Hepatocyte (in vitro differentiated cells): Measurements from ENCODE around the gene SERPINE2. TPM values are rescaled to one million over a fixed set of nuclear protein-coding genes. Genes with fewer than 3 reads are reported as not detected.

Source experiments
- DNase-seq: peaks from one replicate; pipeline ENCODE4 v3.0.0-alpha.2; 2016; ENCODE audit warnings: low spot score
- H2AFZ ChIP-seq: fragments of 200-600 bp; sonication (generic); 2 replicates; pipeline ENCODE4 v1.6.0; 2016; ENCODE audit warnings: antibody characterized with exemption, mild to moderate bottlenecking
- H3K27ac ChIP-seq: fragments of 200-600 bp; sonication (generic); 2 replicates; pipeline ENCODE4 v1.5.1; 2016; ENCODE audit warnings: mild to moderate bottlenecking
- H3K27me3 ChIP-seq: fragments of 200-600 bp; sonication (generic); 2 replicates; pipeline ENCODE4 v1.6.1; 2016
- H3K36me3 ChIP-seq: fragments of 200-600 bp; sonication (generic); replicated peaks from 2 replicates; pipeline ENCODE4 v1.5.1; 2016; ENCODE audit warnings: low read depth; ENCODE audit not compliant: insufficient read depth
- H3K4me1 ChIP-seq: fragments of 200-600 bp; sonication (generic); 2 replicates; pipeline ENCODE4 v1.5.1; 2016; ENCODE audit warnings: mild to moderate bottlenecking, moderate library complexity; ENCODE audit not compliant: insufficient read depth
- H3K4me2 ChIP-seq: fragments of 200-600 bp; sonication (generic); 2 replicates; pipeline ENCODE4 v1.6.0; 2016
- H3K4me3 ChIP-seq: fragments of 200-600 bp; sonication (generic); 2 replicates; pipeline ENCODE4 v1.5.1; 2016; ENCODE audit warnings: mild to moderate bottlenecking
- H3K79me2 ChIP-seq: fragments of 200-600 bp; sonication (generic); 2 replicates; pipeline ENCODE4 v1.6.0; 2017; ENCODE audit warnings: mild to moderate bottlenecking
- H3K9me2 ChIP-seq: fragments of 200-600 bp; sonication (generic); replicated peaks from 2 replicates; pipeline ENCODE4 v1.6.0; 2017; ENCODE audit warnings: mild to moderate bottlenecking; ENCODE audit not compliant: insufficient read depth
- H3K9me3 ChIP-seq: fragments of 200-600 bp; sonication (generic); 2 replicates; pipeline ENCODE4 v1.5.1; 2016; ENCODE audit warnings: low read depth, mild to moderate bottlenecking
- H4K20me1 ChIP-seq: fragments of 200-600 bp; sonication (generic); 2 replicates; pipeline ENCODE4 v1.6.0; 2016; ENCODE audit warnings: mild to moderate bottlenecking; ENCODE audit not compliant: insufficient read depth, poor library complexity, severe bottlenecking
- EZH2 ChIP-seq: fragments of 200-600 bp; sonication (generic); IDR thresholded peaks from 2 replicates; pipeline ENCODE4 v1.6.1; 2016; ENCODE audit warnings: antibody characterized with exemption, mild to moderate bottlenecking, borderline replicate concordance
- EZH2phosphoT487 ChIP-seq: fragments of 200-600 bp; sonication (generic); IDR thresholded peaks from one replicate; pipeline ENCODE4 v1.6.1; 2018; ENCODE audit warnings: antibody characterized with exemption, mild to moderate bottlenecking, low read depth, moderate library complexity; ENCODE audit not compliant: unreplicated experiment, severe bottlenecking
- WGBS: methylation state at CpG from one replicate; pipeline ENCODE4 v1.1.6; 2016; ENCODE audit warnings: low lambda C conversion rate; ENCODE audit errors: missing lambda C conversion rate; 5-methylcytosine and 5-hydroxymethylcytosine counted together
- polyA plus RNA-seq: library from polyadenylated mRNA; unstranded; fragments of >200 nt; fragmentation: Nextera tagmentation; extraction: Ambion mirVana; gene quantifications from 2 replicates; pipeline ENCODE4 v1.2.1, GENCODE V29; 2016
- total RNA-seq: library from RNA; depleted of rRNA; stranded (reverse); fragments of >200 nt; gene quantifications from 2 replicates; pipeline ENCODE4 v1.2.3, GENCODE V29; 2014
- TF ChIP-seq, protein P1 (sequence below): fragments of 200-600 bp; sonication (generic); IDR thresholded peaks from 2 replicates; pipeline ENCODE4 v1.5.1; 2016; ENCODE audit warnings: antibody characterized with exemption, mild to moderate bottlenecking; ENCODE audit not compliant: poor library complexity

SERPINE2 gene
- total and polyA plus RNA-seq, 2 experiments from 2014 or later: 186 to 427 TPM

DNA sequence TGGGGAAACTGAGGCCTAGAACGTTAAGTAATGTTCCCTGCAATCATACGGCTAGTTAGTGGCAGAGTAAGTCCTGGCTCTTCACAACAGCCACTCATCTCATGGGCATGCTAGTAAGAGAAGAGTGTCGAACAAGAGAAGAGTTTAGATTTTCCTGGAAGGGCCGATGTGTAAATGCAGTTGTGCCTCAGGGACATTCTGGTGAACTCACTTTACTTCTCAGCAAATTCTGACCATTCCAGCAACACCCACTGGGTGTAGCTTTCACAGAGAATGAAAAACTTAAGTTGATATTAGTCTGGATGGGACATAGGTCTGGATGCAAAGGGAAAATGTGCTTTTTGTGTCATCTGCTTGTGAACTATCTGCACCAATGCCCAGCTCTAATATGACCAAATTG, 58.3 kb downstream of the SERPINE2 start:
- TF ChIP-seq, protein P1, sequence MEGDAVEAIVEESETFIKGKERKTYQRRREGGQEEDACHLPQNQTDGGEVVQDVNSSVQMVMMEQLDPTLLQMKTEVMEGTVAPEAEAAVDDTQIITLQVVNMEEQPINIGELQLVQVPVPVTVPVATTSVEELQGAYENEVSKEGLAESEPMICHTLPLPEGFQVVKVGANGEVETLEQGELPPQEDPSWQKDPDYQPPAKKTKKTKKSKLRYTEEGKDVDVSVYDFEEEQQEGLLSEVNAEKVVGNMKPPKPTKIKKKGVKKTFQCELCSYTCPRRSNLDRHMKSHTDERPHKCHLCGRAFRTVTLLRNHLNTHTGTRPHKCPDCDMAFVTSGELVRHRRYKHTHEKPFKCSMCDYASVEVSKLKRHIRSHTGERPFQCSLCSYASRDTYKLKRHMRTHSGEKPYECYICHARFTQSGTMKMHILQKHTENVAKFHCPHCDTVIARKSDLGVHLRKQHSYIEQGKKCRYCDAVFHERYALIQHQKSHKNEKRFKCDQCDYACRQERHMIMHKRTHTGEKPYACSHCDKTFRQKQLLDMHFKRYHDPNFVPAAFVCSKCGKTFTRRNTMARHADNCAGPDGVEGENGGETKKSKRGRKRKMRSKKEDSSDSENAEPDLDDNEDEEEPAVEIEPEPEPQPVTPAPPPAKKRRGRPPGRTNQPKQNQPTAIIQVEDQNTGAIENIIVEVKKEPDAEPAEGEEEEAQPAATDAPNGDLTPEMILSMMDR: no peak
- TF ChIP-seq EZH2 (no peak), EZH2phosphoT487 (no peak)
- WGBS: 87% methylated on average over 4 of the region's 4 CpGs

DNA sequence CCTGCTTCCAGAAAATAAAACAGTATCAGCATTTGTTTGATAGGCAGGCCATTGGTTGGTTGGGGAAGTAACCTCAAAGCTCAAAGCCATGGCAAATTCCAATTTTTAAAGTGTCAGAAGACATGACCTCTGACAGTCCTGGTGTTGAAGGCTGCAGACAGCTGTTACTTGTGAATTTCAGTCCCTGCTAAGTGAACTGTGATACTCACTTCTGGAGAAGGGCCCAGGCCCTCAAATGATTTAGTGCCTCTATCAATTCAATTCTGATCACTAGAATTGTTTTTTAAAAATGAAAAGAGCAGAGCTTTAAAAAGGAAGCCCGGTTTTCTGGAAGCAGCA, 58.7 kb downstream of the SERPINE2 start:
- TF ChIP-seq, protein P1: no peak
- TF ChIP-seq EZH2phosphoT487: no peak
- TF ChIP-seq EZH2: no peak
- Histone ChIP-seq H4K20me1 (no peaks in the 10 kb centered on the region), H3K79me2 (no peaks in the 10 kb centered on the region), H3K36me3 (no peaks in the 10 kb centered on the region), H3K4me2 (no peak overlapping the region), H3K4me1 (no peaks in the 10 kb centered on the region), H3K27ac (no peak overlapping the region), H3K27me3 (no peaks in the 10 kb centered on the region), H3K9me2 (no peaks in the 10 kb centered on the region), H3K4me3 (no peak overlapping the region), H3K9me3 (no peaks in the 10 kb centered on the region), H2AFZ (no peak overlapping the region)
- no peak for DNase-seq
- WGBS: 88% methylated on average over 1 of the region's 1 CpG

More for the DNA sequence above, 58.3 kb downstream of the SERPINE2 start:
- Histone ChIP-seq H3K9me3 (no peaks in the 10 kb centered on the region), H3K4me1 (no peaks in the 10 kb centered on the region), H3K27me3 (no peaks in the 10 kb centered on the region), H4K20me1 (no peaks in the 10 kb centered on the region), H3K27ac (no peak overlapping the region), H3K4me3 (no peak overlapping the region), H3K36me3 (no peaks in the 10 kb centered on the region), H2AFZ (no peak overlapping the region), H3K79me2 (no peaks in the 10 kb centered on the region), H3K9me2 (no peaks in the 10 kb centered on the region), H3K4me2 (no peak overlapping the region)
- no peak for DNase-seq

DNA sequence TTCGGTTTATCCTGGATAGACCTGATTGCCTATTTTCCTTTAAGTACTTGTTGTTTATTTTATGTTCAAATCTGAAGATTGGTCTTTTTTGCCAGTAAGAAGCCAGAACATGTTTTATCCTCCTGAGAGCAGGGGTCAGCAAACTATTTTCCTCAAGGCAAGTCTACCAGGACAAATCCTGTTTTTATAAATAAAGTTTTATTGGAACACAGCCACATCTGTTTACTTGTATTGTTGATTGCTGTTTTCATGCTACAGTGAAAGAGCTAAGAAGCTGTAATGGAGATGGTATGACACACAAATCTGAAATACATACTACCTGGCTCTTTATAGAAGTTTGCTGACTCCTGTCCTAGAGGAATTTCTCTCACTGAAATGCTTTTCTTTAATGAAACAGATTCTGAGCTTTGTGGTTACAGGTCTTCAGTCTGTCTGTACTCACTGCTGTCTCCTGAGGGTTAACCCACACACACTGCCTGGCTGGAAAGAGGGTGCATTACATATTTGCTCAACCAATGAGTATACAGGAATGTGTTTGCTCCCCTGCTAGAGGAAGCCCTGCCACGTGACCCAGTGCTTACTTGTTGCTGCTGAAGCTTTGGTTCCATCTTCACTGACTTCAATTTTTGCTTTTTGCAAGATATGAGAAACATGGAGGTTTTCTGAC, 59.2 kb downstream of the SERPINE2 start:
- H3K4me1 ChIP-seq: no peaks in the 10 kb centered on the region
- H3K27ac ChIP-seq: no peak overlapping the region
- no peak for DNase-seq
- no peak overlapping the region for H2AFZ ChIP-seq
- H3K9me3 ChIP-seq: no peaks in the 10 kb centered on the region
- no peaks in the 10 kb centered on the region for H3K27me3 ChIP-seq
- 84% methylated on average over 2 of the region's 2 CpGs for WGBS
- H3K4me3 ChIP-seq: no peak overlapping the region
- no peaks in the 10 kb centered on the region for H3K79me2 ChIP-seq
- H3K4me2 ChIP-seq: no peak overlapping the region
- no peaks in the 10 kb centered on the region for H4K20me1 ChIP-seq
- H3K9me2 ChIP-seq: no peaks in the 10 kb centered on the region
- H3K36me3 ChIP-seq: no peaks in the 10 kb centered on the region
- TF ChIP-seq, protein P1: no peak
- TF ChIP-seq EZH2 (no peak), EZH2phosphoT487 (no peak)
